Measurements from ENCODE around the gene CHCHD10.

DNA sequence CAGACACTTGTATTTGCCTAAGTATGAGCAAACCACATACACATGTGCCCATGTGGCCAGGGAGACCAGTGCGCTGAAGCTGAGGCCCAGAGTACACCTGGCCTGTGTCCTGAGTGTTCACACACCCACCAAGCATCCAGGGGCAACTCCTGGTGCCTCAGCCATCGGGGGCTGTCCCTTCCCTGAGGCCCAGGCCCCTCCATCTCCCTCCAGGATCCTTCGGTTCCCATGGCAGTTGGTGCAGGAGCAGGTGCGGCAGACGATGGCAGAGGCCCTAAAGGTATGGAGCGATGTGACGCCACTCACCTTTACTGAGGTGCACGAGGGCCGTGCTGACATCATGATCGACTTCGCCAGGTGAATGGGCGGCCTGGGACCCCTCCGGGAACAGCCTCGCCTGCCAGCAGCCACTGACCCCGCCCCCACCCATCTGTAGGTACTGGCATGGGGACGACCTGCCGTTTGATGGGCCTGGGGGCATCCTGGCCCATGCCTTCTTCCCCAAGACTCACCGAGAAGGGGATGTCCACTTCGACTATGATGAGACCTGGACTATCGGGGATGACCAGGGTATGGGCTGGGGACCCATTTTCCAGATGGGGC is 12.5 kb upstream of the CHCHD10 start:
- TF ChIP-seq, protein P1, sequence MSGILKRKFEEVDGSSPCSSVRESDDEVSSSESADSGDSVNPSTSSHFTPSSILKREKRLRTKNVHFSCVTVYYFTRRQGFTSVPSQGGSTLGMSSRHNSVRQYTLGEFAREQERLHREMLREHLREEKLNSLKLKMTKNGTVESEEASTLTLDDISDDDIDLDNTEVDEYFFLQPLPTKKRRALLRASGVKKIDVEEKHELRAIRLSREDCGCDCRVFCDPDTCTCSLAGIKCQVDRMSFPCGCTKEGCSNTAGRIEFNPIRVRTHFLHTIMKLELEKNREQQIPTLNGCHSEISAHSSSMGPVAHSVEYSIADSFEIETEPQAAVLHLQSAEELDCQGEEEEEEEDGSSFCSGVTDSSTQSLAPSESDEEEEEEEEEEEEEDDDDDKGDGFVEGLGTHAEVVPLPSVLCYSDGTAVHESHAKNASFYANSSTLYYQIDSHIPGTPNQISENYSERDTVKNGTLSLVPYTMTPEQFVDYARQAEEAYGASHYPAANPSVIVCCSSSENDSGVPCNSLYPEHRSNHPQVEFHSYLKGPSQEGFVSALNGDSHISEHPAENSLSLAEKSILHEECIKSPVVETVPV (CRISPR knock-in tag; IDR thresholded peaks at IDR 0.05) = no peak
- TF ChIP-seq ZFP3 (CRISPR knock-in tag; IDR thresholded peaks at IDR 0.05) = no peak
- TF ChIP-seq ZNF565 (CRISPR knock-in tag; conservative IDR thresholded peaks at IDR 0.05; ENCODE audit: low read depth) = no peak
- TF ChIP-seq RARB (CRISPR knock-in tag; IDR thresholded peaks at IDR 0.05) = no peak

Data from SK-N-SH treated with all-trans-retinoic acid at 6 μM for 48 hours (cell line).